ENCODE data around the gene DHX58. TPM values are rescaled to one million over a fixed set of nuclear protein-coding genes. Genes with fewer than 3 reads are reported as not detected.

DHX58 gene
- total RNA-seq, 1 donor from 2014 or later: 4.6 TPM

GRCh38 chr17:42068979-42069378 lies 43.5 kb downstream of the DHX58 start:
- TF ChIP-seq CTCF (conservative IDR thresholded peaks at IDR 0.05; ENCODE audit: low read depth, low read length): no peak
- no peak for DNase-seq (ENCODE audit: low read depth)
- H3K4me3 ChIP-seq (ENCODE audit: low read depth, low read length): no peak overlapping the region

- DNase-seq (ENCODE audit: low read depth): no peak
- peak; percentile 84 for TF ChIP-seq CTCF (conservative IDR thresholded peaks at IDR 0.05; ENCODE audit: low read depth, low read length)
- no peak overlapping the region for H3K4me3 ChIP-seq (ENCODE audit: low read depth, low read length)
Observed at GRCh38 chr17:42067371-42068091, 45.0 kb downstream of the DHX58 start.

GRCh38 chr17:42065201-42065600 lies 47.3 kb downstream of the DHX58 start:
- no peak overlapping the region for H3K4me3 ChIP-seq (ENCODE audit: low read depth, low read length)
- no peak for DNase-seq (ENCODE audit: low read depth)

GRCh38 chr17:42062681-42063080 lies 49.8 kb downstream of the DHX58 start:
- TF ChIP-seq CTCF (conservative IDR thresholded peaks at IDR 0.05; ENCODE audit: low read depth, low read length): no peak
- DNase-seq (ENCODE audit: low read depth): no peak
- no peak overlapping the region for H3K4me3 ChIP-seq (ENCODE audit: low read depth, low read length)

More at GRCh38 chr17:42065201-42065600, 47.3 kb downstream of the DHX58 start:
- TF ChIP-seq CTCF (conservative IDR thresholded peaks at IDR 0.05; ENCODE audit: low read depth, low read length): no peak

GRCh38 chr17:42061646-42062487 lies 50.6 kb downstream of the DHX58 start:
- no peak for DNase-seq (ENCODE audit: low read depth)
- no peak overlapping the region for H3K4me3 ChIP-seq (ENCODE audit: low read depth, low read length)
- no peak for TF ChIP-seq CTCF (conservative IDR thresholded peaks at IDR 0.05; ENCODE audit: low read depth, low read length)

GRCh38 chr17:42060231-42060630 lies 52.3 kb downstream of the DHX58 start:
- H3K4me3 ChIP-seq (ENCODE audit: low read depth, low read length): no peak overlapping the region
- no peak for DNase-seq (ENCODE audit: low read depth)
- no peak for TF ChIP-seq CTCF (conservative IDR thresholded peaks at IDR 0.05; ENCODE audit: low read depth, low read length)

All from epithelial cell of proximal tubule (primary cell).